ENCODE data around the gene TRIP12.
"Not testable (repeated sequence)": the region's sequence is repeated elsewhere in the genome, so short reads cannot be mapped to it uniquely, and the experiment has no call there.

Gene TRIP12

DNA sequence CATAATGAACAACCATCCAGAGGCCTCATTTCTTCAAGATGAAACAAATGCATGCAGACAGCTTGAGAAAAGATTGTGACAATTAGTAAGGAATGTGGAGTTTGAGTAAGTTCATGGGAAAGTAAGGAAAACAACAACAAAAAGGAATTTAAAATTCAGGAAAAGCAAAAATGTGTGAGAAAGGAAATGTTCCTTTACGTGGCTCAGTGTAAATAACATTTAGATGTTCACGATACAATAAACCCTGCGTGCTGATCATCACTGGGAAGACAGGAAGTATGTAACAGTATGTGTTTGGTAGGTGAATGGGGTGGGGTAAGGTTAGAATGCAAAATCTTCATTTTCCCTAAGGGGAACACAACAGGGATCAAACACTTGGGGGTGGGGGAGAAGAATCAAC lies 72.7 kb downstream of the TRIP12 start:
- Histone ChIP-seq H3K27ac (ENCODE audit: low read depth, low read length) (no peak overlapping the region), H3K79me1 (ENCODE audit: low read length) (peaks cover 12% of the 10 kb centered on the region)
- WGBS (ENCODE audit: extremely low coverage, insufficient coverage, low lambda C conversion rate): no CpG with 5 or more reads among the region's 3 CpGs

DNA sequence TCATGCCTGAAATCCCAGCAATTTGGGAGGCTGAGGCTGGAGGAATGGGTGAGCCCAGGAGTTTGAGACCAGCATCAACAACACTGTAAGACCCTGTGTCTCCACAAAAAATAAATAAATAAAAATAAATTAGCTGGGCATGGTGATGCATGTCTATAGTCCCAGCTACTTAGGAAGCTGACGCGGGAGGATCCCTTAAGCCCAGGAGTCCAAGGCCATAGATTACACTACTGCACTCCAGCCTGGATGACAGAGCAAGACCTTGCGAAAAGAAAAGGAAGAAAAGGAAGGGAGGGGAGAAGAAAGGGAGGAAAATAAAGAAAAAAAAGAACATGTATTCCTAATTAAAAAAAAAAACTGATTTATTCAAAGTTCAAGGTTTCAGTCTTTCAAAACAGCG lies 78.2 kb downstream of the TRIP12 start:
- no peak overlapping the region for H3K56ac ChIP-seq (ENCODE audit: low read length)
- H3K9ac ChIP-seq (ENCODE audit: low read length): no peak overlapping the region
- WGBS (ENCODE audit: extremely low coverage, insufficient coverage, low lambda C conversion rate): no CpG with 5 or more reads among the region's 4 CpGs
- H4K5ac ChIP-seq (ENCODE audit: low read length): no peak overlapping the region
- peaks cover 15% of the 10 kb centered on the region for H3K79me2 ChIP-seq (ENCODE audit: control insufficient read depth, insufficient read depth, low read length)
- H4K8ac ChIP-seq (ENCODE audit: low read depth, low read length): no peak overlapping the region
- no peak overlapping the region for H3K4ac ChIP-seq (ENCODE audit: low read depth, low read length)
- no peak overlapping the region for H2BK120ac ChIP-seq (ENCODE audit: low read depth, low read length)
- no peak overlapping the region for H3K27ac ChIP-seq (ENCODE audit: low read depth, low read length)
- H2BK15ac ChIP-seq (replicated peaks; ENCODE audit: low read depth): no peak overlapping the region
- no peak overlapping the region for H2AK5ac ChIP-seq (ENCODE audit: low read length)
- H3K23ac ChIP-seq (ENCODE audit: low read length): no peak overlapping the region
- H3K36me3 ChIP-seq (ENCODE audit: control insufficient read depth, insufficient read depth, low read length): no peaks in the 10 kb centered on the region
- no peak for DNase-seq
- H3K79me1 ChIP-seq (ENCODE audit: low read length): peaks cover 11% of the 10 kb centered on the region
- no peak overlapping the region for H3K18ac ChIP-seq (ENCODE audit: low read length)
- H3K4me1 ChIP-seq (ENCODE audit: control insufficient read depth, low read depth, low read length): no peaks in the 10 kb centered on the region
- H3K4me3 ChIP-seq (ENCODE audit: low read length): no peak overlapping the region
- no peaks in the 10 kb centered on the region for H3K27me3 ChIP-seq (ENCODE audit: insufficient read depth, low read length, poor library complexity)
- H2BK5ac ChIP-seq (ENCODE audit: low read length): no peak overlapping the region
- H3K4me2 ChIP-seq (ENCODE audit: low read length): no peak overlapping the region

More for the DNA sequence above, 72.7 kb downstream of the TRIP12 start:
- Histone ChIP-seq H3K79me2 (ENCODE audit: control insufficient read depth, insufficient read depth, low read length) (peaks cover 18% of the 10 kb centered on the region), H2BK5ac (ENCODE audit: low read length) (no peak overlapping the region), H2AK5ac (ENCODE audit: low read length) (no peak overlapping the region), H3K4ac (ENCODE audit: low read depth, low read length) (no peak overlapping the region), H3K56ac (ENCODE audit: low read length) (no peak overlapping the region), H4K5ac (ENCODE audit: low read length) (no peak overlapping the region), H2BK120ac (ENCODE audit: low read depth, low read length) (no peak overlapping the region), H3K27me3 (ENCODE audit: insufficient read depth, low read length, poor library complexity) (no peaks in the 10 kb centered on the region), H3K36me3 (ENCODE audit: control insufficient read depth, insufficient read depth, low read length) (no peaks in the 10 kb centered on the region), H3K23ac (ENCODE audit: low read length) (no peak overlapping the region), H3K4me3 (ENCODE audit: low read length) (no peak overlapping the region), H3K18ac (ENCODE audit: low read length) (no peak overlapping the region), H3K4me1 (ENCODE audit: control insufficient read depth, low read depth, low read length) (peaks cover 2% of the 10 kb centered on the region), H2BK15ac (replicated peaks; ENCODE audit: low read depth) (no peak overlapping the region), H3K9ac (ENCODE audit: low read length) (no peak overlapping the region), H4K8ac (ENCODE audit: low read depth, low read length) (no peak overlapping the region), H3K4me2 (ENCODE audit: low read length) (no peak overlapping the region)
- peak; percentile 41 for DNase-seq

DNA sequence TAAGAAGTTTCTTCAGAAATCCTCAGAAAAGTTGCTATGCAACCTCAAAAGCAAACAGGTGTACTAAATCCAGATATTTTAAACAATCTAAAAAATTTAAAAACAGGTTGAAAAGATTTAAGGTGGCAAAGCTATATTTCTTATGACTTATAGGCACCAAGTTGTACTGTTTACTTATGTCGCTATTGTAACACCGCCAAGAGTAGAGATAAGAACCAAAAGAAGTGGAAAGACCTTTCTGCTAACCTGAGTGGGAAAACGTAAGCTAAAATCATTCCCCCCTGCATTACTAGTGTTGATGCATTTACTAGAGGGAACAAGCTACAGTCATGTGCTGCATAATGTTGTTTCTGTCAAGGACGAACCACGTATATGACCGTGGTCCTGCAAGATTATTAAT lies 83.1 kb downstream of the TRIP12 start:
- Histone ChIP-seq H3K4me3 (ENCODE audit: low read length) (no peak overlapping the region), H3K4me1 (ENCODE audit: control insufficient read depth, low read depth, low read length) (no peaks in the 10 kb centered on the region), H3K56ac (ENCODE audit: low read length) (no peak overlapping the region), H3K79me1 (ENCODE audit: low read length) (peaks cover 5% of the 10 kb centered on the region), H3K36me3 (ENCODE audit: control insufficient read depth, insufficient read depth, low read length) (no peaks in the 10 kb centered on the region), H3K79me2 (ENCODE audit: control insufficient read depth, insufficient read depth, low read length) (peaks cover 4% of the 10 kb centered on the region), H4K5ac (ENCODE audit: low read length) (no peak overlapping the region), H3K27ac (ENCODE audit: low read depth, low read length) (no peak overlapping the region), H2BK5ac (ENCODE audit: low read length) (no peak overlapping the region), H3K23ac (ENCODE audit: low read length) (no peak overlapping the region), H3K18ac (ENCODE audit: low read length) (no peak overlapping the region), H2BK120ac (ENCODE audit: low read depth, low read length) (no peak overlapping the region), H3K4me2 (ENCODE audit: low read length) (no peak overlapping the region), H4K8ac (ENCODE audit: low read depth, low read length) (no peak overlapping the region), H3K4ac (ENCODE audit: low read depth, low read length) (no peak overlapping the region), H3K27me3 (ENCODE audit: insufficient read depth, low read length, poor library complexity) (no peaks in the 10 kb centered on the region), H3K9ac (ENCODE audit: low read length) (no peak overlapping the region), H2AK5ac (ENCODE audit: low read length) (no peak overlapping the region), H2BK15ac (replicated peaks; ENCODE audit: low read depth) (no peak overlapping the region)
- no peak for DNase-seq
- no CpG with 5 or more reads among the region's 6 CpGs for WGBS (ENCODE audit: extremely low coverage, insufficient coverage, low lambda C conversion rate)

DNA sequence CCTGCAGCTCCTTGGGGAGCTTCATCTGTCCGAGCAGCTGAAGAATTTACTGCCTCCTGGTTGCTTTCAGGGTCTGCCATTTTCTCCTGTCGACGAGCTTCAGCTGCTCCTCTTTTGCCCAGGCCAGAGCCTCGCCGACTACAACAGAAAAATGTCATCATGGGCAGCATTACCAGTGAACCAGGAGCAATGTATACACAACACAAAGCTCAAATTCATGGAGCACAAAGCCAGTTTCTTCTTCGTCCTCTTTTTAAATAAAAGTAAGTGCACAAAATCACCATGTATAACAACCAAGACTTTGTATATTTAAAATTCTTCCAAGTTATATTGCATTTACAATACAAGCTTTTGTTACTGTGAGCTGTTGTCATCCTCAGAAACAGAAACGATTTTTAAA lies 85.0 kb downstream of the TRIP12 start:
- Histone ChIP-seq H3K79me1 (ENCODE audit: low read length) (peaks cover 3% of the 10 kb centered on the region), H3K79me2 (ENCODE audit: control insufficient read depth, insufficient read depth, low read length) (peaks cover 2% of the 10 kb centered on the region), H2AK5ac (ENCODE audit: low read length) (no peak overlapping the region), H3K4me2 (ENCODE audit: low read length) (no peak overlapping the region), H2BK5ac (ENCODE audit: low read length) (no peak overlapping the region), H2BK15ac (replicated peaks; ENCODE audit: low read depth) (no peak overlapping the region), H3K4me3 (ENCODE audit: low read length) (no peak overlapping the region), H4K8ac (ENCODE audit: low read depth, low read length) (no peak overlapping the region), H2BK120ac (ENCODE audit: low read depth, low read length) (no peak overlapping the region), H4K5ac (ENCODE audit: low read length) (no peak overlapping the region), H3K18ac (ENCODE audit: low read length) (no peak overlapping the region), H3K36me3 (ENCODE audit: control insufficient read depth, insufficient read depth, low read length) (no peaks in the 10 kb centered on the region), H3K9ac (ENCODE audit: low read length) (no peak overlapping the region), H3K56ac (ENCODE audit: low read length) (no peak overlapping the region), H3K23ac (ENCODE audit: low read length) (no peak overlapping the region), H3K27me3 (ENCODE audit: insufficient read depth, low read length, poor library complexity) (no peaks in the 10 kb centered on the region), H3K4ac (ENCODE audit: low read depth, low read length) (no peak overlapping the region), H3K27ac (ENCODE audit: low read depth, low read length) (no peak overlapping the region), H3K4me1 (ENCODE audit: control insufficient read depth, low read depth, low read length) (no peaks in the 10 kb centered on the region)
- no peak for DNase-seq
- WGBS (ENCODE audit: extremely low coverage, insufficient coverage, low lambda C conversion rate): no CpG with 5 or more reads among the region's 7 CpGs

DNA sequence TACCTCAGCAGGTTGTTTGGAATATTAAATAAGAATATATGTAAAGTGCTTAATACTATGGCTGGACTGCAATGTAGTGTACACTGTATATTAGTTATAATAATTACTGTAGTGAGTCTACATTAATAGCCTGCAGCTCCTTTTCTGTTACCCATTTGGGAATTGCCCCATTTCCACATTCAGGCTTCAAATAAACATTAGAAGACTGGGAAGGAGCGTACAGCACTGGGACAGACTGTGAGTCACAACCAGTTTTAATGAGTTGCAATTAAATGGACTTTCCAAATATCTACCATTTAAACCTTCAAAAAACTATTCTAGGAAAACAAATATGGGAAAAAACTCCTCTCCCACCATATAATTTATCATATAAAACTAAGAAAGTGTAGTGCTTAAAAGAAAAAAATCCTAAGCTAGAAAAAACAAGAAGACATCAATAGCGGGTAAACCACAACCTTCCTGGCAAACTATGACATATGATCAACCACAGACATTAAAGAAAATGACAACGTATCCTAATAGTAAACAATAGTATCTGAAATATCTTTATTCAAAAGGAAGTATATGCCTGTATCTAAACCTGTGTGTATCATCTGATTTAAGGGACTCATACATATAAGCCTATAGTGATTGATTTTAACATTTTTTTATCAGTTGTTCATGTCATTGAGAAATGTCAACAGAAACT lies 86.1 kb downstream of the TRIP12 start:
- Histone ChIP-seq H2BK5ac (ENCODE audit: low read length) (no peak overlapping the region), H3K18ac (ENCODE audit: low read length) (no peak overlapping the region), H3K79me2 (ENCODE audit: control insufficient read depth, insufficient read depth, low read length) (peaks cover 2% of the 10 kb centered on the region), H3K9ac (ENCODE audit: low read length) (no peak overlapping the region), H3K4me3 (ENCODE audit: low read length) (no peak overlapping the region), H3K56ac (ENCODE audit: low read length) (no peak overlapping the region), H3K23ac (ENCODE audit: low read length) (no peak overlapping the region), H4K5ac (ENCODE audit: low read length) (no peak overlapping the region), H2BK120ac (ENCODE audit: low read depth, low read length) (no peak overlapping the region), H3K27ac (ENCODE audit: low read depth, low read length) (no peak overlapping the region), H3K4me2 (ENCODE audit: low read length) (no peak overlapping the region), H3K79me1 (ENCODE audit: low read length) (peaks cover 3% of the 10 kb centered on the region), H2AK5ac (ENCODE audit: low read length) (no peak overlapping the region), H3K36me3 (ENCODE audit: control insufficient read depth, insufficient read depth, low read length) (no peaks in the 10 kb centered on the region), H3K27me3 (ENCODE audit: insufficient read depth, low read length, poor library complexity) (no peaks in the 10 kb centered on the region), H3K4me1 (ENCODE audit: control insufficient read depth, low read depth, low read length) (no peaks in the 10 kb centered on the region), H2BK15ac (replicated peaks; ENCODE audit: low read depth) (no peak overlapping the region), H4K8ac (ENCODE audit: low read depth, low read length) (no peak overlapping the region), H3K4ac (ENCODE audit: low read depth, low read length) (no peak overlapping the region)
- DNase-seq: no peak
- WGBS (ENCODE audit: extremely low coverage, insufficient coverage, low lambda C conversion rate): no CpG with 5 or more reads among the region's 3 CpGs

DNA sequence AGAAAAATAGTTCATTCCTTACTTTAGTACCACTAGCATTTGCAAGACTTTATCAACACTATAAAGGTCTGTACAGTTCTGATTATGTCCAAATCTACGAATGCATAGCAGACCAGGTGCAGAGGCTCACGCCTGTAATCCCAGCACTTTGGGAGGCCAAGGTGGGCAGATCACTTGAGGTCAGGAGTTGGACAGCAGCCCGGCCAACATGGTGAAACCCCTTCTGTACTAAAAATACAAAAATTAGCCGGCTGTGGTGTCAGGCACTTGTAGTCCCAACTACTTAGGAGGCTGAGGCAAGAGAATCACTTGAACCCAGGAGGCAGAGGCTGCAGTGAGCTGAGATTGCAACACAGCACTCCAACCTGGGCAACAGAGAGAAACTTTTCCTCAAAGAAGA lies 87.4 kb downstream of the TRIP12 start:
- H2BK5ac ChIP-seq (ENCODE audit: low read length); H3K4me1 ChIP-seq (ENCODE audit: control insufficient read depth, low read depth, low read length); H3K4me2 ChIP-seq (ENCODE audit: low read length); H3K36me3 ChIP-seq (ENCODE audit: control insufficient read depth, insufficient read depth, low read length); H2BK120ac ChIP-seq (ENCODE audit: low read depth, low read length); H3K4me3 ChIP-seq (ENCODE audit: low read length); H3K79me2 ChIP-seq (ENCODE audit: control insufficient read depth, insufficient read depth, low read length); DNase-seq; H4K8ac ChIP-seq (ENCODE audit: low read depth, low read length); H3K4ac ChIP-seq (ENCODE audit: low read depth, low read length); H3K27me3 ChIP-seq (ENCODE audit: insufficient read depth, low read length, poor library complexity); H3K18ac ChIP-seq (ENCODE audit: low read length); H4K5ac ChIP-seq (ENCODE audit: low read length); H3K79me1 ChIP-seq (ENCODE audit: low read length); H2AK5ac ChIP-seq (ENCODE audit: low read length); H3K23ac ChIP-seq (ENCODE audit: low read length); H3K27ac ChIP-seq (ENCODE audit: low read depth, low read length); H3K9ac ChIP-seq (ENCODE audit: low read length); H3K56ac ChIP-seq (ENCODE audit: low read length); H2BK15ac ChIP-seq (replicated peaks; ENCODE audit: low read depth): not testable (repeated sequence)
- WGBS (ENCODE audit: extremely low coverage, insufficient coverage, low lambda C conversion rate): no CpG with 5 or more reads among the region's 4 CpGs
